Mesenchymal stem cell (in vitro differentiated cells and primary cell): ENCODE measurements around the gene SPOCD1.

Source experiments
- DNase-seq: peaks from one replicate; pipeline ENCODE4 v3.0.0-alpha.2; 2013
- H2AFZ ChIP-seq: one replicate; pipeline ENCODE4 v1.6.1; 2013; ENCODE audit warnings: low read depth, mild to moderate bottlenecking, control low read depth, inconsistent platforms, low read length, moderate library complexity
- H2AK5ac ChIP-seq: 2 replicates; pipeline ENCODE4 v1.6.1; 2013; ENCODE audit warnings: low read length, moderate library complexity, mild to moderate bottlenecking, inconsistent platforms; ENCODE audit not compliant: severe bottlenecking
- H2BK120ac ChIP-seq: one replicate; pipeline ENCODE4 v1.6.1; 2013; ENCODE audit warnings: low read depth, mild to moderate bottlenecking, inconsistent platforms, low read length, moderate library complexity
- H2BK12ac ChIP-seq, 2 experiments: one replicate each; pipeline ENCODE4 v1.6.1; 2013; ENCODE audit warnings: inconsistent platforms in 2 of 2, low read length in 2 of 2, mild to moderate bottlenecking in 2 of 2, moderate library complexity in 2 of 2, control low read depth in 1 of 2
- H2BK15ac ChIP-seq: one replicate; pipeline ENCODE4 v1.6.1; 2013; ENCODE audit warnings: mild to moderate bottlenecking, low read depth, inconsistent platforms; ENCODE audit not compliant: poor library complexity, severe bottlenecking
- H2BK5ac ChIP-seq: 2 replicates; pipeline ENCODE4 v1.6.1; 2013; ENCODE audit warnings: low read depth, mild to moderate bottlenecking, low read length, control low read depth, inconsistent platforms; ENCODE audit not compliant: poor library complexity, severe bottlenecking
- H3K14ac ChIP-seq, 2 experiments: one replicate each; pipeline ENCODE4 v1.6.1; 2013; ENCODE audit warnings: inconsistent platforms in 2 of 2, low read length in 2 of 2, control low read depth in 1 of 2, mild to moderate bottlenecking in 1 of 2, moderate library complexity in 1 of 2
- H3K18ac ChIP-seq, 2 experiments: one replicate each; pipeline ENCODE4 v1.6.1; 2013; ENCODE audit warnings: inconsistent platforms in 2 of 2, low read length in 2 of 2, control low read depth in 1 of 2, low read depth in 1 of 2, mild to moderate bottlenecking in 1 of 2
- H3K23ac ChIP-seq, 2 experiments: one replicate each; pipeline ENCODE4 v1.6.1; 2013; ENCODE audit warnings: inconsistent platforms in 2 of 2, low read length in 2 of 2, mild to moderate bottlenecking in 2 of 2, moderate library complexity in 2 of 2, control low read depth in 1 of 2
- H3K27ac ChIP-seq: 2 replicates; pipeline ENCODE4 v1.5.1; 2013; ENCODE audit warnings: mild to moderate bottlenecking, moderate library complexity, low read length, control low read depth, inconsistent platforms; ENCODE audit not compliant: poor library complexity, severe bottlenecking
- H3K27me3 ChIP-seq, 2 experiments: 2 replicates each; pipeline versions ENCODE4 v1.6.1 to v1.7.0; 2013; ENCODE audit warnings: low read length in 2 of 2, mild to moderate bottlenecking in 2 of 2, moderate library complexity in 2 of 2, control low read depth in 1 of 2, inconsistent platforms in 1 of 2; ENCODE audit not compliant: control insufficient read depth in 1 of 2, insufficient read depth in 1 of 2
- H3K36me3 ChIP-seq, 2 experiments: 2 replicates each; pipeline versions ENCODE4 v1.6.1 to v1.7.0; 2013; ENCODE audit warnings: low read length in 2 of 2, control low read depth in 1 of 2, inconsistent platforms in 1 of 2, low read depth in 1 of 2, mild to moderate bottlenecking in 1 of 2; ENCODE audit not compliant: insufficient read depth in 2 of 2, control insufficient read depth in 1 of 2
- H3K4ac ChIP-seq, 2 experiments: one replicate each; pipeline ENCODE4 v1.6.1; 2013; ENCODE audit warnings: inconsistent platforms in 2 of 2, low read length in 2 of 2, mild to moderate bottlenecking in 2 of 2, moderate library complexity in 2 of 2, control low read depth in 1 of 2, low read depth in 1 of 2
- H3K4me1 ChIP-seq: 2 replicates; pipeline ENCODE4 v1.6.1; 2013; ENCODE audit warnings: low read depth, low read length, control low read depth; ENCODE audit not compliant: control insufficient read depth, insufficient read depth
- H3K4me2 ChIP-seq: 2 replicates; pipeline ENCODE4 v1.6.1; 2013; ENCODE audit warnings: low read length, mild to moderate bottlenecking, inconsistent platforms; ENCODE audit not compliant: poor library complexity, severe bottlenecking
- H3K4me3 ChIP-seq, 2 experiments: 2 replicates each; pipeline versions ENCODE4 v1.5.1 to v1.7.0; 2013; ENCODE audit warnings: low read length in 2 of 2, mild to moderate bottlenecking in 2 of 2, control low read depth in 1 of 2, low read depth in 1 of 2; ENCODE audit not compliant: insufficient read depth in 1 of 2
- H3K79me1 ChIP-seq: replicated peaks from 2 replicates; pipeline ENCODE4 v1.6.1; 2013; ENCODE audit warnings: mild to moderate bottlenecking, control low read depth, low read length, inconsistent platforms; ENCODE audit not compliant: poor library complexity, severe bottlenecking
- H3K9ac ChIP-seq: 2 replicates; pipeline ENCODE4 v1.7.0; 2013; ENCODE audit warnings: mild to moderate bottlenecking, low read length, moderate library complexity
- H3K9me3 ChIP-seq: 2 replicates; pipeline ENCODE4 v1.7.0; 2013; ENCODE audit warnings: mild to moderate bottlenecking, low read length; ENCODE audit not compliant: control insufficient read depth
- H4K8ac ChIP-seq: one replicate; pipeline ENCODE4 v1.6.1; 2013; ENCODE audit warnings: inconsistent platforms, mild to moderate bottlenecking, low read length, moderate library complexity
- H4K91ac ChIP-seq: one replicate; pipeline ENCODE4 v1.6.1; 2013; ENCODE audit warnings: mild to moderate bottlenecking, low read length, inconsistent platforms
- WGBS: methylation state at CpG from one replicate; pipeline ENCODE4 v1.1.7; 2013; ENCODE audit warnings: mixed read lengths; 5-methylcytosine and 5-hydroxymethylcytosine counted together

SPOCD1 gene

GRCh38 chr1:31855038-31855845 lies 39.4 kb upstream of the SPOCD1 start:
- Histone ChIP-seq H3K27ac (no peak overlapping the region), H3K14ac (no peak overlapping the region), H3K4me2 (no peak overlapping the region), H2BK15ac (no peak overlapping the region), H3K4ac (no peak overlapping the region), H3K18ac (no peak overlapping the region), H2AK5ac (no peak overlapping the region), H3K79me1 (no peaks in the 10 kb centered on the region), H3K27me3 (no peaks in the 10 kb centered on the region), H3K4me3 (no peak overlapping the region), H2BK120ac (no peak overlapping the region), H2BK12ac (no peak overlapping the region), H3K4me1 (no peaks in the 10 kb centered on the region), H3K9me3 (no peaks in the 10 kb centered on the region), H4K91ac (no peak overlapping the region), H2AFZ (peak overlapping the region; percentile 42), H4K8ac (no peak overlapping the region), H3K9ac (no peak overlapping the region), H2BK5ac (no peak overlapping the region), H3K23ac (no peak overlapping the region), H3K36me3 (no peaks in the 10 kb centered on the region)
- DNase-seq: peak; percentile 22
- WGBS: 94% methylated on average over 12 of the region's 12 CpGs

GRCh38 chr1:31849653-31850052 lies 33.8 kb upstream of the SPOCD1 start:
- no peak overlapping the region for H3K4me2 ChIP-seq
- H3K9me3 ChIP-seq: no peaks in the 10 kb centered on the region
- no peaks in the 10 kb centered on the region for H3K36me3 ChIP-seq
- peaks cover 1% of the 10 kb centered on the region for H3K4me1 ChIP-seq
- H2AFZ ChIP-seq: no peak overlapping the region
- no peak overlapping the region for H2BK15ac ChIP-seq
- H3K9ac ChIP-seq: no peak overlapping the region
- no peak overlapping the region for H3K4me3 ChIP-seq
- H3K18ac ChIP-seq: no peak overlapping the region
- no peak overlapping the region for H3K27ac ChIP-seq
- H3K27me3 ChIP-seq: peaks cover 0 to 5% of the 10 kb centered on the region in 2 experiments
- H4K8ac ChIP-seq: peak overlapping the region; percentile 63
- H2BK120ac ChIP-seq: no peak overlapping the region
- H4K91ac ChIP-seq: no peak overlapping the region
- H3K14ac ChIP-seq: no peak overlapping the region
- H2AK5ac ChIP-seq: no peak overlapping the region
- H2BK5ac ChIP-seq: no peak overlapping the region
- H3K23ac ChIP-seq: no peak overlapping the region
- no peaks in the 10 kb centered on the region for H3K79me1 ChIP-seq
- WGBS: 94% methylated on average over 5 of the region's 5 CpGs
- no peak overlapping the region for H2BK12ac ChIP-seq
- no peak for DNase-seq
- no peak overlapping the region for H3K4ac ChIP-seq

- Histone ChIP-seq H2BK12ac (no peak overlapping the region), H3K9me3 (no peaks in the 10 kb centered on the region), H3K4me2 (no peak overlapping the region), H3K4me3 (no peak overlapping the region), H3K27me3 (peaks cover 0 to 5% of the 10 kb centered on the region in 2 experiments), H3K79me1 (no peaks in the 10 kb centered on the region), H3K9ac (no peak overlapping the region), H2AFZ (no peak overlapping the region), H3K27ac (no peak overlapping the region), H3K23ac (no peak overlapping the region), H2BK15ac (no peak overlapping the region), H3K18ac (no peak overlapping the region), H3K4me1 (peaks cover 3% of the 10 kb centered on the region), H4K8ac (no peak overlapping the region), H3K14ac (no peak overlapping the region), H2BK5ac (no peak overlapping the region), H3K4ac (no peak overlapping the region), H2AK5ac (no peak overlapping the region), H2BK120ac (no peak overlapping the region), H3K36me3 (no peaks in the 10 kb centered on the region), H4K91ac (peak overlapping the region; percentile 15)
- DNase-seq: no peak
- 90% methylated on average over 11 of the region's 11 CpGs for WGBS
These were observed 32.6 kb upstream of the SPOCD1 start for GRCh38 chr1:31848381-31848897.

DNA sequence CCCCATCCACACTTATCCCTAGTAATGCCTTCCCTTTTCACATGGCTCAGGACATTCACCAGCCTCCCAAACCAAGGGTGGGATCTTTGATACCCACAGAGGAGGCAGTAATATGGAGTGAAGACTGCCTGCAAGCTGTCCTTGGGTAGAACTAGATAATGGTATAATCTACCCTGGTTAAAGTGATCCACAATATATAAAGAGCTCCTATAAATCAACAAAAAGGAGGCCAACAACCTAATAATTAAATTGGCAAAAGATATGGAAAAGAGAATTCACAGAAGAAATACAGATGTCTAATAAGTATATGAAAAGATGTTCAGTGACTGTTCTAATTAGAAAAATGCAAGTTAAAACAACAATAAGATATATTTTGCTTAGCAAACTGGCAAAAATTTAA lies 30.7 kb upstream of the SPOCD1 start:
- H3K4ac ChIP-seq: no peak overlapping the region
- no peak overlapping the region for H2BK5ac ChIP-seq
- no peak for DNase-seq
- no peak overlapping the region for H4K8ac ChIP-seq
- H3K79me1 ChIP-seq: no peaks in the 10 kb centered on the region
- H3K4me1 ChIP-seq: peaks cover 4% of the 10 kb centered on the region
- no peaks in the 10 kb centered on the region for H3K9me3 ChIP-seq
- H2BK12ac ChIP-seq: no peak overlapping the region
- no peak overlapping the region for H3K23ac ChIP-seq
- H3K14ac ChIP-seq: no peak overlapping the region
- H2AK5ac ChIP-seq: no peak overlapping the region
- H3K27ac ChIP-seq: no peak overlapping the region
- peaks cover 0 to 5% of the 10 kb centered on the region in 2 experiments for H3K27me3 ChIP-seq
- no peak overlapping the region for H3K4me2 ChIP-seq
- H2AFZ ChIP-seq: no peak overlapping the region
- H3K4me3 ChIP-seq: no peak overlapping the region
- H2BK15ac ChIP-seq: no peak overlapping the region
- H2BK120ac ChIP-seq: no peak overlapping the region
- no peak overlapping the region for H4K91ac ChIP-seq
- H3K18ac ChIP-seq: no peak overlapping the region
- no peak overlapping the region for H3K9ac ChIP-seq
- H3K36me3 ChIP-seq: no peaks in the 10 kb centered on the region
